ENCODE results near the gene PLA2G6.

DNA sequence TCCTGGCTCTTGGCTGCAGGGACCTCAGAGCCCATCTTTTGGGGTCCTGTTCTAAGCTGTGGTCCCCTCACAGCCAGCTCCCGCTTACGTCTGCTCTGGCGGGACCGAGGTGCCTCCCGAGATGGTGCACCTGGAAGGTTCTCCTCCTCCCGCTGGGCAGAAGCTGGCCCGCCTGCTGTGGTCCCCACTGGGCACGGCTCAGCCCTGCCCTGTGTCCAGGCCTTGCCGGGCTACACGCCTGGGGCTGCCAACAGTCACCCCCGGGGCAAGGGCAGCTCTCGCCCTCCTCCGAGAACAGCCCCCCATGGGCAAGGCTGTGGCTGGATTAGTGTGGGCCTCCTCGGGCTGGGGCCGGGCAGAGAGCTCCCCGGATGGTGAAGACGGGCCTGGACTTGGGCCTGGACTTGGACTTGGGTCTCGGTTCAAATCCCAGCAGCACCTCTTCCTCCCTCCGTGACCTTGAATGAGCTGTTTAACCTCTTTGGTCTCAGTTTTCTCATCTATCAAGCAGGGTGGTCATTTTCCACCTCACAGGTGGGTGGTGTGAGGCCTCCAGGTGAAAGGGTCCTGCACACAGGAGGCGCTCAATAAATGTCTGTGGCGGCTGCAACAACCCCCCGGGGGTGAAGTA lies 72.1 kb downstream of the PLA2G6 start:
- TF ChIP-seq, protein P1, sequence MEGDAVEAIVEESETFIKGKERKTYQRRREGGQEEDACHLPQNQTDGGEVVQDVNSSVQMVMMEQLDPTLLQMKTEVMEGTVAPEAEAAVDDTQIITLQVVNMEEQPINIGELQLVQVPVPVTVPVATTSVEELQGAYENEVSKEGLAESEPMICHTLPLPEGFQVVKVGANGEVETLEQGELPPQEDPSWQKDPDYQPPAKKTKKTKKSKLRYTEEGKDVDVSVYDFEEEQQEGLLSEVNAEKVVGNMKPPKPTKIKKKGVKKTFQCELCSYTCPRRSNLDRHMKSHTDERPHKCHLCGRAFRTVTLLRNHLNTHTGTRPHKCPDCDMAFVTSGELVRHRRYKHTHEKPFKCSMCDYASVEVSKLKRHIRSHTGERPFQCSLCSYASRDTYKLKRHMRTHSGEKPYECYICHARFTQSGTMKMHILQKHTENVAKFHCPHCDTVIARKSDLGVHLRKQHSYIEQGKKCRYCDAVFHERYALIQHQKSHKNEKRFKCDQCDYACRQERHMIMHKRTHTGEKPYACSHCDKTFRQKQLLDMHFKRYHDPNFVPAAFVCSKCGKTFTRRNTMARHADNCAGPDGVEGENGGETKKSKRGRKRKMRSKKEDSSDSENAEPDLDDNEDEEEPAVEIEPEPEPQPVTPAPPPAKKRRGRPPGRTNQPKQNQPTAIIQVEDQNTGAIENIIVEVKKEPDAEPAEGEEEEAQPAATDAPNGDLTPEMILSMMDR (conservative IDR thresholded peaks at IDR 0.05; ENCODE audit: low read depth, low read length) = no peak
- TF ChIP-seq EZH2phosphoT487 (IDR thresholded peaks at IDR 0.05; ENCODE audit: borderline replicate concordance, low read length) = no peak

Measured in PC-3 (cell line).